ENCODE measurements around the gene RABL3. TPM values are rescaled to one million over a fixed set of nuclear protein-coding genes. Genes with fewer than 3 reads are reported as not detected.

Gene RABL3
- polyA plus RNA-seq, 1 of the 3 experiments (the other 2 are of a cell fraction): 2.2 TPM

DNA sequence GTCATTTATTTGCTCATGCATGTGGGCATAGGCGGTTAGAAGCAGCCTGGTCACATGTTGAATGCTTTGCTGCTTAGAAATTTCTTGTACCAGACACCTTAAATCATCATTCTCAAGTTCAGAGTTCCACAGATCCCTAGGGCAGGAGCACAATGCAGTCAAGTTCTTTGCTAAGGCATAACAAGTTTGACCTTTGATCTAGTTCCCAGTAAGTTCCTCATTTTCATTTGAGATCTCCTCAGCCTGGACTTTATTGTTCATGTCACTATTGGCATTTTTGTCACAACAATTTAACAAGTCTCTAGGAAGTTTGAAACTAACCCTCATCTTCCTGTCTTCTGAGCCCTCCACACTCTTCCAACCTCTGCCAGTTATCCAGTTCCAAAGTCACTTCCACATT lies 83.0 kb downstream of the RABL3 start:
- Histone ChIP-seq H4K20me1 (ENCODE audit: insufficient read depth) (no peaks in the 10 kb centered on the region), H3K27ac (ENCODE audit: low read depth in 2 of 2, low read length in 1 of 2) (no peak overlapping the region), H3F3A (replicated peaks; ENCODE audit: insufficient read depth) (no peaks in the 10 kb centered on the region), H3K36me3 (replicated peaks in 1 of 2; ENCODE audit: control insufficient read depth in 1 of 2, insufficient read depth in 2 of 2, low read length in 1 of 2) (no peaks in the 10 kb centered on the region), H3K9me2 (no peaks in the 10 kb centered on the region), H3K4me3 (ENCODE audit: low read depth in 2 of 2, low read length in 1 of 2) (no peak overlapping the region), H3K9ac (no peak overlapping the region), H2AFZ (ENCODE audit: low read depth) (no peak overlapping the region), H3K79me2 (ENCODE audit: insufficient read depth) (no peaks in the 10 kb centered on the region), H3K4me1 (ENCODE audit: control insufficient read depth in 1 of 2, insufficient read depth in 2 of 2, low read depth in 1 of 2, low read length in 1 of 2) (peaks cover 0 to 5% of the 10 kb centered on the region in 2 experiments; a peak in 2 of 4 replicates), H3K9me3 (no peaks in the 10 kb centered on the region), H3K27me3 (ENCODE audit: insufficient read depth) (no peaks in the 10 kb centered on the region), H3K4me2 (no peak overlapping the region)
- POLR2A ChIA-PET: no interaction called here
- TF ChIP-seq, protein P1, sequence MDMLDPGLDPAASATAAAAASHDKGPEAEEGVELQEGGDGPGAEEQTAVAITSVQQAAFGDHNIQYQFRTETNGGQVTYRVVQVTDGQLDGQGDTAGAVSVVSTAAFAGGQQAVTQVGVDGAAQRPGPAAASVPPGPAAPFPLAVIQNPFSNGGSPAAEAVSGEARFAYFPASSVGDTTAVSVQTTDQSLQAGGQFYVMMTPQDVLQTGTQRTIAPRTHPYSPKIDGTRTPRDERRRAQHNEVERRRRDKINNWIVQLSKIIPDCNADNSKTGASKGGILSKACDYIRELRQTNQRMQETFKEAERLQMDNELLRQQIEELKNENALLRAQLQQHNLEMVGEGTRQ (IDR thresholded peaks at IDR 0.05; ENCODE audit: borderline replicate concordance, low read depth, low read length): no peak
- TF ChIP-seq GABPA (IDR thresholded peaks at IDR 0.05; ENCODE audit: low read depth): no peak
- TF ChIP-seq FOXJ3 (CRISPR knock-in tag; IDR thresholded peaks at IDR 0.05): no peak
- 26% methylated on average over 1 of the region's 1 CpG for WGBS (ENCODE audit: low lambda C conversion rate)
- CTCF ChIA-PET: no interaction called here
- no peak for DNase-seq

DNA sequence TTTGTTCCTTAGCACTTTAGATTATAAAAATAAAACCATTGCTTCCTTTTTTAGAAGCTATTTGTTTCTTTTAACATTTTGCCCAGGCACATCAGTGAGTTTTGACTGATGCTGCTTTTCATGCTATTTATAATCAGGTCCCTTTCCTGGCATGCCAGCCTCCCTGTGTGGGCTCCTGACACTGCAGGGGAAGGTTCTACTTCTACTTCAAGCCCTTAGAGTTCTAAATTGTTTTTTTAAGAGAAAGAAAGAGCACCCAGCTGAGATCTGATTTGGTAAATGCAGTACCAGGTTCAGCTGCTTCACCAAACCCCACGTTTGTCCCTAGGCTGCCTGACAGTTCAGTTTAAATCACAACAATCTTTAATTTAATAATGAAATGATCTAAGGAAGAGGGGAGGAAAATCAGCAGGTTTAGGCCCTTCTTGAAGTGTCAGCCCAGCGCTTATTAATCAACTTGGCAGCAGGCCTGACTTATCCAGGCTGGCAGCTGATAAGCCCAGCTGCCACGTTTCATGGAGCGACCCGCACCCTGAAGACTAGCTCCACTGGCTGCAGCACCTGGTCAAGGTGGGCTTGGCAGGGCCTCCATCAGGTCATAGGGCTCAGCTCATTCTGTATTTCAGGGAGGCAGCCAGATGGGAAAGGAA lies 89.3 kb downstream of the RABL3 start:
- WGBS (ENCODE audit: low lambda C conversion rate): 68% methylated on average over 4 of the region's 5 CpGs
- DNase-seq: no peak
- POLR2A ChIA-PET: interaction anchor here (0.6 to 1.8 kb wide), 2 partner anchors 57 to 1026 kb away, joined by 3 to 4 read pairs; partner anchors contain the start of gene NDUFB4
- Histone ChIP-seq H3K4me2 (no peak overlapping the region), H3K9ac (no peak overlapping the region), H3K36me3 (replicated peaks in 1 of 2; ENCODE audit: control insufficient read depth in 1 of 2, insufficient read depth in 2 of 2, low read length in 1 of 2) (no peaks in the 10 kb centered on the region), H4K20me1 (ENCODE audit: insufficient read depth) (no peaks in the 10 kb centered on the region), H3K79me2 (ENCODE audit: insufficient read depth) (no peaks in the 10 kb centered on the region), H3K27me3 (ENCODE audit: insufficient read depth) (no peaks in the 10 kb centered on the region), H3K4me1 (ENCODE audit: control insufficient read depth in 1 of 2, insufficient read depth in 2 of 2, low read depth in 1 of 2, low read length in 1 of 2) (peaks cover 0 to 10% of the 10 kb centered on the region in 2 experiments; a peak in 2 of 4 replicates), H3K27ac (ENCODE audit: low read depth in 2 of 2, low read length in 1 of 2) (peak overlapping the region in 1 of 2 experiments; percentile 55; a peak in 2 of 4 replicates), H3K4me3 (ENCODE audit: low read depth in 2 of 2, low read length in 1 of 2) (no peak overlapping the region), H2AFZ (ENCODE audit: low read depth) (no peak overlapping the region), H3K9me2 (no peaks in the 10 kb centered on the region), H3K9me3 (no peaks in the 10 kb centered on the region), H3F3A (replicated peaks; ENCODE audit: insufficient read depth) (no peaks in the 10 kb centered on the region)
- CTCF ChIA-PET: interaction anchor here (0.6 to 1.8 kb wide), 3 partner anchors 10 to 141 kb away, joined by 3 to 6 read pairs (median 4); no protein-coding TSS in a partner anchor
- TF ChIP-seq FOXM1 (IDR thresholded peaks at IDR 0.05; ENCODE audit: low read depth) (no peak), EP300 (IDR thresholded peaks at IDR 0.05; ENCODE audit: borderline replicate concordance in 1 of 2, low read depth in 1 of 2, low read length in 1 of 2) (no peak), EZH2phosphoT487 (IDR thresholded peaks at IDR 0.05; ENCODE audit: borderline replicate concordance, low read depth) (no peak), GATA2 (CRISPR knock-in tag; IDR thresholded peaks at IDR 0.05) (no peak), NFIC (IDR thresholded peaks at IDR 0.05; ENCODE audit: borderline replicate concordance) (no peak), TEAD4 (IDR thresholded peaks at IDR 0.05; ENCODE audit: borderline replicate concordance, insufficient read depth) (no peak), POLR2AphosphoS5 (IDR thresholded peaks at IDR 0.05; ENCODE audit: low read depth, low read length) (no peak), RCOR1 (IDR thresholded peaks at IDR 0.05; ENCODE audit: low read length) (no peak), SIN3A (IDR thresholded peaks at IDR 0.05; ENCODE audit: borderline replicate concordance, low read depth, low read length) (no peak), YY1 (IDR thresholded peaks at IDR 0.05; ENCODE audit: low read depth) (no peak), RAD21 (IDR thresholded peaks at IDR 0.05; ENCODE audit: low read length) (no peak), RFX5 (IDR thresholded peaks at IDR 0.05; ENCODE audit: low read length) (no peak), TAF1 (IDR thresholded peaks at IDR 0.05; ENCODE audit: borderline replicate concordance, low read depth, low read length) (no peak)
- TF ChIP-seq, protein P2, sequence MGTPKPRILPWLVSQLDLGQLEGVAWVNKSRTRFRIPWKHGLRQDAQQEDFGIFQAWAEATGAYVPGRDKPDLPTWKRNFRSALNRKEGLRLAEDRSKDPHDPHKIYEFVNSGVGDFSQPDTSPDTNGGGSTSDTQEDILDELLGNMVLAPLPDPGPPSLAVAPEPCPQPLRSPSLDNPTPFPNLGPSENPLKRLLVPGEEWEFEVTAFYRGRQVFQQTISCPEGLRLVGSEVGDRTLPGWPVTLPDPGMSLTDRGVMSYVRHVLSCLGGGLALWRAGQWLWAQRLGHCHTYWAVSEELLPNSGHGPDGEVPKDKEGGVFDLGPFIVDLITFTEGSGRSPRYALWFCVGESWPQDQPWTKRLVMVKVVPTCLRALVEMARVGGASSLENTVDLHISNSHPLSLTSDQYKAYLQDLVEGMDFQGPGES (IDR thresholded peaks at IDR 0.05; ENCODE audit: low read depth, low read length): no peak
- TF ChIP-seq, protein P3, sequence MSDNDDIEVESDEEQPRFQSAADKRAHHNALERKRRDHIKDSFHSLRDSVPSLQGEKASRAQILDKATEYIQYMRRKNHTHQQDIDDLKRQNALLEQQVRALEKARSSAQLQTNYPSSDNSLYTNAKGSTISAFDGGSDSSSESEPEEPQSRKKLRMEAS (IDR thresholded peaks at IDR 0.05; ENCODE audit: low read depth): no peak
- TF ChIP-seq, protein P4, sequence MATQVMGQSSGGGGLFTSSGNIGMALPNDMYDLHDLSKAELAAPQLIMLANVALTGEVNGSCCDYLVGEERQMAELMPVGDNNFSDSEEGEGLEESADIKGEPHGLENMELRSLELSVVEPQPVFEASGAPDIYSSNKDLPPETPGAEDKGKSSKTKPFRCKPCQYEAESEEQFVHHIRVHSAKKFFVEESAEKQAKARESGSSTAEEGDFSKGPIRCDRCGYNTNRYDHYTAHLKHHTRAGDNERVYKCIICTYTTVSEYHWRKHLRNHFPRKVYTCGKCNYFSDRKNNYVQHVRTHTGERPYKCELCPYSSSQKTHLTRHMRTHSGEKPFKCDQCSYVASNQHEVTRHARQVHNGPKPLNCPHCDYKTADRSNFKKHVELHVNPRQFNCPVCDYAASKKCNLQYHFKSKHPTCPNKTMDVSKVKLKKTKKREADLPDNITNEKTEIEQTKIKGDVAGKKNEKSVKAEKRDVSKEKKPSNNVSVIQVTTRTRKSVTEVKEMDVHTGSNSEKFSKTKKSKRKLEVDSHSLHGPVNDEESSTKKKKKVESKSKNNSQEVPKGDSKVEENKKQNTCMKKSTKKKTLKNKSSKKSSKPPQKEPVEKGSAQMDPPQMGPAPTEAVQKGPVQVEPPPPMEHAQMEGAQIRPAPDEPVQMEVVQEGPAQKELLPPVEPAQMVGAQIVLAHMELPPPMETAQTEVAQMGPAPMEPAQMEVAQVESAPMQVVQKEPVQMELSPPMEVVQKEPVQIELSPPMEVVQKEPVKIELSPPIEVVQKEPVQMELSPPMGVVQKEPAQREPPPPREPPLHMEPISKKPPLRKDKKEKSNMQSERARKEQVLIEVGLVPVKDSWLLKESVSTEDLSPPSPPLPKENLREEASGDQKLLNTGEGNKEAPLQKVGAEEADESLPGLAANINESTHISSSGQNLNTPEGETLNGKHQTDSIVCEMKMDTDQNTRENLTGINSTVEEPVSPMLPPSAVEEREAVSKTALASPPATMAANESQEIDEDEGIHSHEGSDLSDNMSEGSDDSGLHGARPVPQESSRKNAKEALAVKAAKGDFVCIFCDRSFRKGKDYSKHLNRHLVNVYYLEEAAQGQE (IDR thresholded peaks at IDR 0.05; ENCODE audit: low read depth, low read length): no peak
